NCI-H446 (cell line): ENCODE measurements around the gene JPH4.

ENCODE experiments used
- DNase-seq, 2 experiments: peaks; one replicate each; lab custom pipeline; 2025; lab: John Stamatoyannopoulos, UW

Gene JPH4

GRCh38 chr14:23579311-23579630, 681 bp upstream of the JPH4 start:
- no peak for DNase-seq

GRCh38 chr14:23577710-23578392, 739 bp downstream of the JPH4 start:
- no peak for DNase-seq

- no peak for DNase-seq
Observed at GRCh38 chr14:23577004-23577681, 1.4 kb downstream of the JPH4 start.

GRCh38 chr14:23573384-23574015, 5.1 kb downstream of the JPH4 start:
- no peak for DNase-seq

GRCh38 chr14:23572836-23573235, 5.8 kb downstream of the JPH4 start:
- no peak for DNase-seq

GRCh38 chr14:23572524-23572828, 6.1 kb downstream of the JPH4 start:
- DNase-seq, result no peak

GRCh38 chr14:23571701-23572523, 6.7 kb downstream of the JPH4 start:
- no peak for DNase-seq

GRCh38 chr14:23570806-23571483, 7.6 kb downstream of the JPH4 start:
- DNase-seq, result no peak

- peak in 1 of 2 experiments; percentile 27 for DNase-seq
Observed at GRCh38 chr14:23569443-23570151, 9.0 kb downstream of the JPH4 start.

GRCh38 chr14:23568600-23569331, 9.8 kb downstream of the JPH4 start:
- peak; percentile 13 to 50 for DNase-seq

GRCh38 chr14:23568021-23568599, 10.5 kb downstream of the JPH4 start:
- no peak for DNase-seq

- DNase-seq, result peak; percentile 39 to 77
Observed at GRCh38 chr14:23567186-23568020, 11.2 kb downstream of the JPH4 start, which contains the start of gene AP1G2. AP1G2 (minus strand) TSS chr14:23567791; CDS start chr14:23567314, 477 bp downstream.

GRCh38 chr14:23566778-23567185, 11.8 kb downstream of the JPH4 start:
- no peak for DNase-seq

- no peak for DNase-seq
Observed at GRCh38 chr14:23566112-23566777, 12.3 kb downstream of the JPH4 start.

GRCh38 chr14:23565626-23566025, 13.0 kb downstream of the JPH4 start:
- DNase-seq, result no peak

GRCh38 chr14:23564876-23565275, 13.7 kb downstream of the JPH4 start:
- DNase-seq, result no peak

- no peak for DNase-seq
Observed at GRCh38 chr14:23564181-23564812, 14.3 kb downstream of the JPH4 start.

- DNase-seq, result no peak
Observed at GRCh38 chr14:23563473-23564180, 15.0 kb downstream of the JPH4 start.
